ENCODE measurements around the gene MARVELD1.

- no peak for TF ChIP-seq CTCF (IDR thresholded peaks at IDR 0.05)
- TF ChIP-seq POLR2A (IDR thresholded peaks at IDR 0.05), result no peak
Measured at GRCh38 chr10:97664282-97664850, 49.2 kb upstream of the MARVELD1 start.

Measured in heart left ventricle (tissue), 13 donors.